Adrenal gland (tissue), 5 donors: ENCODE data around the gene SFMBT1.

Experiments
- POLR2A ChIP-seq, 2 donors: fragments of 450-650 bp; IDR thresholded peaks; one replicate each; pipeline ENCODE4 v1.6.1; 2017; ENCODE audit warnings: antibody characterized with exemption in 2 of 2, mild to moderate bottlenecking in 2 of 2, moderate library complexity in 1 of 2
- TF ChIP-seq, protein P1 (sequence below), 6 experiments: fragments of 450-650 bp in 4 of 6; fragments of 200-600 bp in 2 of 6; sonication (generic) in 1 of 6; IDR thresholded peaks; 1 replicate in 5 of 6; 2 replicates in 1 of 6; pipeline versions ENCODE4 v1.5.1 to v1.8.0; 2016 to 2021; ENCODE audit warnings: antibody characterized with exemption in 6 of 6, mild to moderate bottlenecking in 2 of 6, moderate library complexity in 1 of 6
- donor health status: DM: no; HTN: no; CAD: no.

GRCh38 chr3:52893723-52894122 is 152.2 kb downstream of the SFMBT1 start:
- TF ChIP-seq, protein P1, sequence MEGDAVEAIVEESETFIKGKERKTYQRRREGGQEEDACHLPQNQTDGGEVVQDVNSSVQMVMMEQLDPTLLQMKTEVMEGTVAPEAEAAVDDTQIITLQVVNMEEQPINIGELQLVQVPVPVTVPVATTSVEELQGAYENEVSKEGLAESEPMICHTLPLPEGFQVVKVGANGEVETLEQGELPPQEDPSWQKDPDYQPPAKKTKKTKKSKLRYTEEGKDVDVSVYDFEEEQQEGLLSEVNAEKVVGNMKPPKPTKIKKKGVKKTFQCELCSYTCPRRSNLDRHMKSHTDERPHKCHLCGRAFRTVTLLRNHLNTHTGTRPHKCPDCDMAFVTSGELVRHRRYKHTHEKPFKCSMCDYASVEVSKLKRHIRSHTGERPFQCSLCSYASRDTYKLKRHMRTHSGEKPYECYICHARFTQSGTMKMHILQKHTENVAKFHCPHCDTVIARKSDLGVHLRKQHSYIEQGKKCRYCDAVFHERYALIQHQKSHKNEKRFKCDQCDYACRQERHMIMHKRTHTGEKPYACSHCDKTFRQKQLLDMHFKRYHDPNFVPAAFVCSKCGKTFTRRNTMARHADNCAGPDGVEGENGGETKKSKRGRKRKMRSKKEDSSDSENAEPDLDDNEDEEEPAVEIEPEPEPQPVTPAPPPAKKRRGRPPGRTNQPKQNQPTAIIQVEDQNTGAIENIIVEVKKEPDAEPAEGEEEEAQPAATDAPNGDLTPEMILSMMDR (IDR thresholded peaks at IDR 0.05): no peak
- TF ChIP-seq POLR2A (IDR thresholded peaks at IDR 0.05): no peak
